Neural progenitor cell (in vitro differentiated cells): ENCODE data around the gene OGDH.
"Not testable (repeated sequence)": the region's sequence is repeated elsewhere in the genome, so short reads cannot be mapped to it uniquely, and the experiment has no call there.

Experiments used
- EZH2 ChIP-seq: fragments of 200-600 bp; sonication (generic); IDR thresholded peaks from 2 replicates; pipeline ENCODE4 v1.6.1; 2017; ENCODE audit warnings: antibody characterized with exemption, mild to moderate bottlenecking, moderate library complexity
- TF ChIP-seq, protein P1 (sequence below): fragments of 200-600 bp; sonication (generic); IDR thresholded peaks from 2 replicates; pipeline ENCODE4 v1.5.1; 2017; ENCODE audit warnings: antibody characterized with exemption, mild to moderate bottlenecking

GRCh38 chr7:44732971-44733370 lies 126.5 kb downstream of the OGDH start:
- TF ChIP-seq, protein P1, sequence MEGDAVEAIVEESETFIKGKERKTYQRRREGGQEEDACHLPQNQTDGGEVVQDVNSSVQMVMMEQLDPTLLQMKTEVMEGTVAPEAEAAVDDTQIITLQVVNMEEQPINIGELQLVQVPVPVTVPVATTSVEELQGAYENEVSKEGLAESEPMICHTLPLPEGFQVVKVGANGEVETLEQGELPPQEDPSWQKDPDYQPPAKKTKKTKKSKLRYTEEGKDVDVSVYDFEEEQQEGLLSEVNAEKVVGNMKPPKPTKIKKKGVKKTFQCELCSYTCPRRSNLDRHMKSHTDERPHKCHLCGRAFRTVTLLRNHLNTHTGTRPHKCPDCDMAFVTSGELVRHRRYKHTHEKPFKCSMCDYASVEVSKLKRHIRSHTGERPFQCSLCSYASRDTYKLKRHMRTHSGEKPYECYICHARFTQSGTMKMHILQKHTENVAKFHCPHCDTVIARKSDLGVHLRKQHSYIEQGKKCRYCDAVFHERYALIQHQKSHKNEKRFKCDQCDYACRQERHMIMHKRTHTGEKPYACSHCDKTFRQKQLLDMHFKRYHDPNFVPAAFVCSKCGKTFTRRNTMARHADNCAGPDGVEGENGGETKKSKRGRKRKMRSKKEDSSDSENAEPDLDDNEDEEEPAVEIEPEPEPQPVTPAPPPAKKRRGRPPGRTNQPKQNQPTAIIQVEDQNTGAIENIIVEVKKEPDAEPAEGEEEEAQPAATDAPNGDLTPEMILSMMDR = not testable (repeated sequence)
- TF ChIP-seq EZH2 = not testable (repeated sequence)
